ENCODE measurements around the gene CSF2. TPM values are rescaled to one million over a fixed set of nuclear protein-coding genes. Genes with fewer than 3 reads are reported as not detected.

CSF2 gene
- total RNA-seq, 4 donors from 2014 or later, result not detected

GRCh38 chr5:132076202-132076830, 2.7 kb downstream of the CSF2 start:
- DNase-seq, result no peak
- Histone ChIP-seq H3K27ac (no peak overlapping the region), H3K4me3 (no peak overlapping the region), H3K4me1 (peaks cover 0 to 20% (median 11%) of the 10 kb centered on the region in 3 donors), H3K27me3 (no peaks in the 10 kb centered on the region), H3K9me3 (no peaks in the 10 kb centered on the region), H3K36me3 (no peaks in the 10 kb centered on the region)
- TF ChIP-seq POLR2A (IDR thresholded peaks at IDR 0.05) (no peak), CTCF (IDR thresholded peaks at IDR 0.05) (no peak)
- intact Hi-C loops (cut with DNase I), result no loop called here
- WGBS, 2 donors, result 90 to 94% methylated on average over 3 to 11 of the region's 11 CpGs

DNA sequence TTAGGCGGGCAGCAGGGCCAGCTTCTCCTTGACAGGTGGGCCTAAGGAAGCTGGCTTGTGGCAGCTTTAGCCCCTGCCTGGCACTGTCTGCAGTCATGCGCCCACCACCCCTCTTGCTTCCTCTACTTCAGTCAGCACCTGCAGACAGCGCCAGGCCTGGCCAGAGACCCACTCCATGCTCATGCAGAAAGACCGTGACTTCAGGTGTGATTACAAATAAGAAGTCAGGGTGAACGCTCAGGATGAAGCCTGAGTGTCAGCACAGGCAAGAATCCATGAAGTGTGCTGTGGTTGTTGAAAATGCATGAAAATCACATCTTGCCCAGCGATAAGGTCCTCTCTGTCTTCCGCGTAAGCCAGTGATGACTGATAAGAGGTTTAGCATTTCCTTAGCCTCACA, 3.4 kb downstream of the CSF2 start:
- intact Hi-C loops (cut with DNase I), result no loop called here
- Histone ChIP-seq H3K9me3 (no peaks in the 10 kb centered on the region), H3K36me3 (no peaks in the 10 kb centered on the region), H3K4me3 (no peak overlapping the region), H3K4me1 (peaks cover 0 to 20% (median 11%) of the 10 kb centered on the region in 3 donors), H3K27ac (no peak overlapping the region), H3K27me3 (no peaks in the 10 kb centered on the region)
- 93% methylated on average over 3 to 8 of the region's 8 CpGs for WGBS, 2 donors
- no peak for DNase-seq
- TF ChIP-seq CTCF (IDR thresholded peaks at IDR 0.05), result no peak
- no peak for TF ChIP-seq POLR2A (IDR thresholded peaks at IDR 0.05)

DNA sequence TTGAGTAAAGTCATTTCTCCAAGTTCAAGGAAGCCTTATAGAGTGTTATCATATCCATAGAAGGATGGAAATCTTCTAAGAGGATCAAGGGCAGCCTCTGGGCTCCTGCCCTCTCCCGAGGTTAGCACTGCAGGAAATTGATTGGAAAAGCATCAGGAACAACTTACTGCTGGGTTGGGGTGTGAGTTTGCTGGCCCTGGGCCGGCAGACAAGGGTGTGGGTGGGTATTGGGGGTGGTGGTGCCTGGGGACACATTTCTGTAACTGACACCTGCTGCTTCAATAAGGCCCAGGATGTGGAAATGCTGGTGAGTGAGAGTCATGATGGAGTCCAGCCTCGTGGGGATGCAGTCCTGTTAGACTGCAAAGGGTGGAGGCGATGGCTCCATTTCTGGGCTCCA, 5.5 kb downstream of the CSF2 start:
- Histone ChIP-seq H3K9me3 (no peaks in the 10 kb centered on the region), H3K27me3 (no peaks in the 10 kb centered on the region), H3K4me3 (no peak overlapping the region), H3K27ac (no peak overlapping the region), H3K4me1 (peaks cover 0 to 15% (median 9%) of the 10 kb centered on the region in 3 donors), H3K36me3 (no peaks in the 10 kb centered on the region)
- 74 to 82% methylated on average over 4 of the region's 4 CpGs for WGBS, 2 donors
- intact Hi-C loops (cut with DNase I), result no loop called here
- TF ChIP-seq POLR2A (IDR thresholded peaks at IDR 0.05) (no peak), CTCF (IDR thresholded peaks at IDR 0.05) (no peak)
- no peak for DNase-seq

DNA sequence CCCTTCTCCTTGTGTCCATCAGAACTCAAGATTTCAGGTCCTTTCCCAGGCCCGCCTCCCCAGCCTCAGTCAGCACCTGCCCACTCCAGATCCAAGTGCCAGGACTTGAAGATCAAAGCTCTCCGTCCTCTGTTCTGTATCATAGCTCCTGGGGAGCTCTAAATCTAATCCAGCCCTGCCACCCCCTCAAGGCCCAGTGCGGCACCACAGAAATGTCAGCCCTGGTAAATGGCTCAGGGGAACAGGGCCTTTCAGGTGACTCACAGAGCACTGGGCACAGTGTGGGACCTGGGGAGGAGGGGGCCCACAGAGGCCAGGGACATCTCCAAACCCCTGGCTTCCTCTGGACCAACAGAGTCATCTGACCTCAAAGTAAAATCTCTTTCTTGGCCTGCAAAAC, 6.0 kb downstream of the CSF2 start:
- WGBS, 2 donors, result 65% methylated on average over 2 of the region's 3 CpGs; no CpG with 5 or more reads in 1 of the 2 donors
- no peaks in the 10 kb centered on the region for H3K9me3 ChIP-seq
- no peak for DNase-seq
- intact Hi-C loops (cut with DNase I), result no loop called here
- peaks cover 0 to 9% (median 6%) of the 10 kb centered on the region in 3 donors for H3K4me1 ChIP-seq
- no peak overlapping the region for H3K4me3 ChIP-seq
- H3K36me3 ChIP-seq, result no peaks in the 10 kb centered on the region
- H3K27me3 ChIP-seq, result no peaks in the 10 kb centered on the region
- no peak overlapping the region for H3K27ac ChIP-seq
- no peak for TF ChIP-seq POLR2A (IDR thresholded peaks at IDR 0.05)
- no peak for TF ChIP-seq CTCF (IDR thresholded peaks at IDR 0.05)

DNA sequence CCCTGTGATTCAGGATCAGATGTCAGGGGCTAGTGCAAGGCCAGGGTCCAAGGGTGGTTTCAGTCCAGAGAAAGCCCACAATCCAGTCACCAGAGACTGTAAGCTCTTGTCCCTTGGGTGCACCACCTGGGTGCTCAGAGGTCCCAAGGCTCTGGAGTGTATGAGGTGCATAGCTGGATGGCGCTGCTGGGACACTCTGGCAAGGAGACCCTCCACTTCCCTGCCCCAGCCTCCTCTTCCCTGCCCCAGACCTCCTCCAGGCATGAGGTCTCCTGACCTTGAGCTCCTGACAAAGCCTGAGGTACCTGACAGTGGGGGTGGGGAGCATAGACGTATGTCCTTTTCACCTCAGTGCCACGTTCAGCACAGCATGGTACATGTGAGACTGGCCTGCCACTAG, 7.0 kb downstream of the CSF2 start:
- peaks cover 0 to under 1% (median 0%) of the 10 kb centered on the region in 3 donors for H3K4me1 ChIP-seq
- WGBS, 2 donors, result 95 to 100% methylated on average over 1 to 2 of the region's 3 CpGs
- no peaks in the 10 kb centered on the region for H3K36me3 ChIP-seq
- H3K9me3 ChIP-seq, result no peaks in the 10 kb centered on the region
- H3K27me3 ChIP-seq, result no peaks in the 10 kb centered on the region
- no peak for DNase-seq
- intact Hi-C loops (cut with DNase I), result no loop called here
- H3K4me3 ChIP-seq, result no peak overlapping the region
- TF ChIP-seq CTCF (IDR thresholded peaks at IDR 0.05) (no peak), POLR2A (IDR thresholded peaks at IDR 0.05) (no peak)
- no peak overlapping the region for H3K27ac ChIP-seq

Data from esophagus squamous epithelium (tissue), 5 donors.